OCI-LY1 (cell line): Measurements from ENCODE around the gene HDAC7.

ENCODE experiments used
- CTCF ChIP-seq: fragments of 200-600 bp; sonication (generic), shearing (Covaris generic); IDR thresholded peaks from 2 replicates; pipeline ENCODE4 v1.5.1; 2017; ENCODE audit warnings: mild to moderate bottlenecking, antibody characterized with exemption, low read length, moderate library complexity, mixed read lengths
- EZH2 ChIP-seq: fragments of 200-600 bp; sonication (generic), shearing (Covaris generic); IDR thresholded peaks from 2 replicates; pipeline ENCODE4 v1.8.0; 2017; ENCODE audit warnings: borderline replicate concordance, mixed run types, mild to moderate bottlenecking, antibody characterized with exemption, low read length, moderate library complexity, mixed read lengths

DNA sequence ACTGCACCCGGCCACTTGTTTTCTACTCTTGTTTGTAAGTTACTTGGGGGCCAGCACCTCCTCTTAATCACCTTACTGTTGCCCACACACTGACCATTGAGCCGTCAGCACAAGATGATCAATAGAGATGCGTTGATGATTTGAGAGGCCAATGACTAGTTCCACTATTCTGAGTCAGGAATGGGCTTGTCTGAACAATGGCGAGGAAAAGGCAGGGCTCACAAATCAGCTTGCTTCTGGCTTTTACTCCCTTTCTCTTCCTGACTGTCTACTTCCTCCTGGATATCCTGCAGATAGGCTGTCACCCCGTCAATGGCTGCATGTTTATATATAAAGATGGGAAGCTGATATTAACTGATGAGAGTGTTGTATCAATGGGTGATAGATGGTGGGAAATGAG lies 29.1 kb upstream of the HDAC7 start:
- TF ChIP-seq CTCF (no peak), EZH2 (no peak)
